GM23338 (cell line): Measurements from ENCODE around the gene COQ10B. TPM values are rescaled to one million over a fixed set of nuclear protein-coding genes. Genes with fewer than 3 reads are reported as not detected.

ENCODE experiments used
- ATAC-seq: fragments of 200-7000 bp; cut with Tn5 transposase; 3 replicates; pipeline ENCODE4 v1.9.1; 2020
- DNase-seq: peaks from one replicate; pipeline ENCODE4 v3.0.0-alpha.2; 2015; ENCODE audit warnings: low spot score
- H2AFZ ChIP-seq: fragments of 200-600 bp; sonication (generic); 2 replicates; pipeline ENCODE4 v1.8.0; 2016; ENCODE audit warnings: antibody characterized with exemption, mild to moderate bottlenecking, moderate library complexity
- H3F3A ChIP-seq: fragments of 200-600 bp; sonication (generic); replicated peaks from 2 replicates; pipeline ENCODE4 v1.8.0; 2017; ENCODE audit warnings: antibody characterized with exemption, mixed run types, low read depth
- H3K27ac ChIP-seq: fragments of 200-600 bp; sonication (generic); 2 replicates; pipeline ENCODE4 v1.6.1; 2016; ENCODE audit warnings: low read depth
- H3K27me3 ChIP-seq: fragments of 200-600 bp; sonication (generic); 2 replicates; pipeline ENCODE4 v1.8.0; 2016; ENCODE audit warnings: mild to moderate bottlenecking, mixed run types, moderate library complexity; ENCODE audit not compliant: insufficient read depth
- H3K36me3 ChIP-seq: fragments of 200-600 bp; sonication (generic); 2 replicates; pipeline ENCODE4 v1.8.0; 2016; ENCODE audit warnings: mild to moderate bottlenecking; ENCODE audit not compliant: insufficient read depth
- H3K4me1 ChIP-seq: fragments of 200-600 bp; sonication (generic); 2 replicates; pipeline ENCODE4 v1.8.0; 2016; ENCODE audit warnings: mild to moderate bottlenecking, moderate library complexity; ENCODE audit not compliant: insufficient read depth
- H3K4me2 ChIP-seq: fragments of 200-600 bp; sonication (generic); 2 replicates; pipeline ENCODE4 v1.7.1; 2017; ENCODE audit warnings: mixed run types
- H3K4me3 ChIP-seq: fragments of 200-600 bp; sonication (generic); 2 replicates; pipeline ENCODE4 v1.6.1; 2016; ENCODE audit warnings: mixed run types
- H3K79me2 ChIP-seq: fragments of 200-600 bp; sonication (generic); replicated peaks from 2 replicates; pipeline ENCODE4 v1.8.0; 2017; ENCODE audit warnings: mild to moderate bottlenecking; ENCODE audit not compliant: insufficient read depth
- H3K9me2 ChIP-seq: fragments of 200-600 bp; sonication (generic); 2 replicates; pipeline ENCODE4 v1.8.0; 2017; ENCODE audit not compliant: insufficient read depth
- H4K20me1 ChIP-seq: fragments of 200-600 bp; sonication (generic); replicated peaks from 2 replicates; pipeline ENCODE4 v1.8.0; 2017; ENCODE audit warnings: mild to moderate bottlenecking; ENCODE audit not compliant: insufficient read depth
- H3K27ac Mint-ChIP-seq: 2 replicates; pipeline ENCODE4 v1.8.0; 2020; ENCODE audit warnings: inconsistent platforms, mild to moderate bottlenecking, moderate library complexity, mixed read lengths
- H3K27me3 Mint-ChIP-seq: 3 replicates; pipeline ENCODE4 v1.8.0; 2022; ENCODE audit warnings: low read depth, mild to moderate bottlenecking, moderate library complexity, mixed read lengths, inconsistent platforms; ENCODE audit not compliant: insufficient read depth, poor library complexity
- H3K36me3 Mint-ChIP-seq: 3 replicates; pipeline ENCODE4 v1.8.0; 2021; ENCODE audit warnings: low read depth, mild to moderate bottlenecking, inconsistent platforms, moderate library complexity, mixed read lengths
- H3K4me1 Mint-ChIP-seq: 3 replicates; pipeline ENCODE4 v1.8.0; 2020; ENCODE audit warnings: mild to moderate bottlenecking, inconsistent platforms, mixed read lengths
- H3K4me3 Mint-ChIP-seq: 3 replicates; pipeline ENCODE4 v1.8.0; 2021; ENCODE audit warnings: moderate library complexity, mild to moderate bottlenecking, inconsistent platforms, mixed read lengths
- H3K9me3 Mint-ChIP-seq: 3 replicates; pipeline ENCODE4 v1.8.0; 2020; ENCODE audit warnings: moderate library complexity, mild to moderate bottlenecking, inconsistent platforms, mixed read lengths
- CREB1 ChIP-seq: fragments of 250-450 bp; sonication (Bioruptor Pico); IDR thresholded peaks from 2 replicates; pipeline ENCODE4 v1.5.0; 2020; ENCODE audit warnings: low read depth, mild to moderate bottlenecking, moderate library complexity
- CTCF ChIP-seq, 2 experiments: fragments of 200-600 bp in 1 of 2; sonication (generic) in 1 of 2; conservative IDR thresholded peaks; 2 replicates each; pipeline versions ENCODE4 v1.5.1 to v1.6.1; 2016 to 2017; ENCODE audit warnings: antibody characterized with exemption in 2 of 2, low read depth in 2 of 2, mild to moderate bottlenecking in 2 of 2, moderate library complexity in 1 of 2
- ETS1 ChIP-seq: IDR thresholded peaks from 2 replicates; pipeline ENCODE4 v1.6.1; 2016; ENCODE audit warnings: antibody characterized with exemption
- EZH2 ChIP-seq: fragments of 200-600 bp; sonication (generic); IDR thresholded peaks from one replicate; pipeline ENCODE4 v1.8.0; 2017; ENCODE audit warnings: antibody characterized with exemption, mild to moderate bottlenecking, low read depth; ENCODE audit not compliant: unreplicated experiment
- EZH2phosphoT487 ChIP-seq: fragments of 200-600 bp; sonication (generic); IDR thresholded peaks from one replicate; pipeline ENCODE4 v1.8.1; 2018; ENCODE audit warnings: antibody characterized with exemption; ENCODE audit not compliant: unreplicated experiment
- STAT1 ChIP-seq: IDR thresholded peaks from one replicate; pipeline ENCODE4 v1.6.1; 2016; ENCODE audit warnings: antibody characterized with exemption; ENCODE audit not compliant: unreplicated experiment
- ZNF114 ChIP-seq: fragments of 250-450 bp; sonication (Bioruptor Pico); IDR thresholded peaks from 2 replicates; pipeline ENCODE4 v1.5.0; 2020; ENCODE audit warnings: mild to moderate bottlenecking, moderate library complexity
- ZNF331 ChIP-seq: fragments of 250-450 bp; sonication (Bioruptor Pico); IDR thresholded peaks from 2 replicates; pipeline ENCODE4 v1.5.0; 2020; ENCODE audit warnings: low read depth, mild to moderate bottlenecking, moderate library complexity
- ZNF462 ChIP-seq: fragments of 250-450 bp; sonication (Bioruptor Pico); IDR thresholded peaks from 2 replicates; pipeline ENCODE4 v1.5.0; 2020; ENCODE audit warnings: mild to moderate bottlenecking, moderate library complexity
- polyA plus RNA-seq: library from polyadenylated mRNA; unstranded; fragments of >200 nt; fragmentation: Nextera tagmentation; extraction: Ambion mirVana; gene quantifications from 2 replicates; pipeline ENCODE4 v1.2.1, GENCODE V29; 2016
- total RNA-seq: library from RNA; depleted of rRNA; stranded (reverse); fragments of >200 nt; shearing (Covaris generic); gene quantifications from 2 replicates; pipeline ENCODE4 v1.2.3, GENCODE V29; 2014

The COQ10B gene
- total and polyA plus RNA-seq, 2 experiments from 2014 or later: 26.1 to 27.6 TPM

- Histone ChIP-seq H3K9me2 (no peaks in the 10 kb centered on the region), H3K27ac (peak overlapping the region; percentile 93), H3K4me1 (peaks cover 28% of the 10 kb centered on the region), H4K20me1 (peaks cover 50% of the 10 kb centered on the region), H3K36me3 (no peaks in the 10 kb centered on the region; the same call in 1 of the 2 replicates), H3K79me2 (peaks cover 64% of the 10 kb centered on the region), H3F3A (0 out of 2 replicates have a peak, but pooled peaks cover 3% of the 10 kb centered on the region), H3K4me3 (peak overlapping the region; percentile 83), H3K27me3 (no peaks in the 10 kb centered on the region), H3K4me2 (peak overlapping the region; percentile 96), H2AFZ (no peak overlapping the region)
- Mint-ChIP-seq H3K36me3 (peaks cover 19% of the 10 kb centered on the region), H3K27me3 (peaks cover 12% of the 10 kb centered on the region), H3K9me3 (no peaks in the 10 kb centered on the region), H3K27ac (peak overlapping the region; percentile 100), H3K4me3 (peak overlapping the region; percentile 93), H3K4me1 (peaks cover 25% of the 10 kb centered on the region)
- ATAC-seq (no peak), DNase-seq (no peak)
- TF ChIP-seq ZNF114 (CRISPR knock-in tag): no peak
- TF ChIP-seq CTCF (conservative IDR thresholded peaks at IDR 0.05; ENCODE audit: low read depth in 2 of 2): no peak
- no peak for TF ChIP-seq ETS1
- no peak for TF ChIP-seq ZNF462 (CRISPR knock-in tag)
- no peak for TF ChIP-seq STAT1
- TF ChIP-seq CREB1 (CRISPR knock-in tag): no peak
- no peak for TF ChIP-seq ZNF331 (CRISPR knock-in tag)
- TF ChIP-seq EZH2: no peak
- no peak for TF ChIP-seq EZH2phosphoT487
Measured at GRCh38 chr2:197433780-197434438, 19.4 kb upstream of the COQ10B start.
